Memory B cell (primary cell): ENCODE results near the gene ERCC1.

Experiments
- ATAC-seq: fragments of 150-1000 bp; cut with Tn5 transposase; 2 replicates; pipeline ENCODE4 v1.10.0; 2021; ENCODE audit warnings: low read depth, mild to moderate bottlenecking, moderate library complexity
- DNase-seq, 2 donors: peaks; one replicate each; pipeline ENCODE4 v3.0.0; 2022; ENCODE audit warnings: low spot score in 2 of 2
- H3K27ac Mint-ChIP-seq: one replicate; pipeline ENCODE4 v1.8.0; 2022; ENCODE audit warnings: mild to moderate bottlenecking, moderate library complexity, mixed read lengths
- H3K27me3 Mint-ChIP-seq: one replicate; pipeline ENCODE4 v1.8.0; 2022; ENCODE audit warnings: mixed read lengths
- H3K36me3 Mint-ChIP-seq: one replicate; pipeline ENCODE4 v1.8.0; 2022; ENCODE audit warnings: mild to moderate bottlenecking, mixed read lengths
- H3K4me1 Mint-ChIP-seq: one replicate; pipeline ENCODE4 v1.8.0; 2022; ENCODE audit warnings: mixed read lengths
- H3K4me3 Mint-ChIP-seq: one replicate; pipeline ENCODE4 v1.8.0; 2022; ENCODE audit warnings: mild to moderate bottlenecking, moderate library complexity, mixed read lengths
- H3K9me3 Mint-ChIP-seq: one replicate; pipeline ENCODE4 v1.8.0; 2022; ENCODE audit warnings: mixed read lengths

ERCC1 gene

GRCh38 chr19:45363861-45364459 is 59.8 kb downstream of the ERCC1 start:
- Mint-ChIP-seq H3K27me3 (no peaks in the 10 kb centered on the region), H3K9me3 (no peaks in the 10 kb centered on the region), H3K27ac (no peak overlapping the region), H3K4me1 (peaks cover 1% of the 10 kb centered on the region), H3K4me3 (no peak overlapping the region), H3K36me3 (peaks cover 11% of the 10 kb centered on the region)
- ATAC-seq, result no peak
- no peak for DNase-seq

DNA sequence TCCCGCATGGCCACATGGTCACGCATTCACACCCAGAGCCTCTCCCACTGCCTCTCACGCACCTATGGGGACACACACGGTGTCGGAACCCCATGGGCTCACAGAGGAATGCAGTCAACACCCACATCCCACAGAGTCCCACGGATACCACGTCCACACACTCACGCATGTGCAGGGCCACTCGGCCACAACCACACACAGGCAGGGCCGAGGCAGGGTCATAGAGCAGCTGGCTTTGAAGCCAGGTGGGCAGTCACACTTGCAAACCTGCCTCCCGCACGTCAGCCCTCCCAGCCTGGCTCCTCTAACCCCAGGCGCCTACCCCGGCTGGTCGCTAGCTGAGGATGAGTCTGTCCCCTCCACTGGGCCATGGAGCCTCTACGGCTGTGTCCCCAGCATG is 61.4 kb downstream of the ERCC1 start:
- DNase-seq (no peak), ATAC-seq (no peak)
- Mint-ChIP-seq H3K9me3 (no peaks in the 10 kb centered on the region), H3K27me3 (no peaks in the 10 kb centered on the region), H3K4me3 (no peak overlapping the region), H3K4me1 (no peaks in the 10 kb centered on the region), H3K36me3 (peaks cover 13% of the 10 kb centered on the region), H3K27ac (no peak overlapping the region)

GRCh38 chr19:45361608-45362007 is 62.1 kb downstream of the ERCC1 start:
- Mint-ChIP-seq H3K9me3 (no peaks in the 10 kb centered on the region), H3K4me1 (no peaks in the 10 kb centered on the region), H3K4me3 (no peak overlapping the region), H3K27ac (no peak overlapping the region), H3K27me3 (no peaks in the 10 kb centered on the region), H3K36me3 (peaks cover 13% of the 10 kb centered on the region)
- ATAC-seq (no peak), DNase-seq (no peak)

- Mint-ChIP-seq H3K27ac (no peak overlapping the region), H3K27me3 (no peaks in the 10 kb centered on the region), H3K9me3 (no peaks in the 10 kb centered on the region), H3K36me3 (peaks cover 16% of the 10 kb centered on the region), H3K4me1 (no peaks in the 10 kb centered on the region), H3K4me3 (no peak overlapping the region)
- no peak for ATAC-seq
- DNase-seq, result no peak
These were observed 65.4 kb downstream of the ERCC1 start for GRCh38 chr19:45358213-45358792.

GRCh38 chr19:45357445-45357783 is 66.3 kb downstream of the ERCC1 start:
- H3K27ac Mint-ChIP-seq, result no peak overlapping the region
- H3K27me3 Mint-ChIP-seq, result no peaks in the 10 kb centered on the region
- H3K4me1 Mint-ChIP-seq, result no peaks in the 10 kb centered on the region
- H3K9me3 Mint-ChIP-seq, result no peaks in the 10 kb centered on the region
- DNase-seq, result no peak
- no peak for ATAC-seq
- H3K4me3 Mint-ChIP-seq, result no peak overlapping the region
- peaks cover 18% of the 10 kb centered on the region for H3K36me3 Mint-ChIP-seq
